HG02970 (cell line): ENCODE measurements around the gene DNAAF1.
"Not testable (repeated sequence)": the region's sequence is repeated elsewhere in the genome, so short reads cannot be mapped to it uniquely, and the experiment has no call there.

Experiments used
- ATAC-seq: cut with Tn5 transposase; IDR thresholded peaks from one replicate; pipeline ENCODE4 v1.9.1; 2021; ENCODE audit warnings: mild to moderate bottlenecking, moderate library complexity, moderate number of reproducible peaks; ENCODE audit not compliant: unreplicated experiment, low FRiP score

Gene DNAAF1

GRCh38 chr16:84144859-84145639 lies at the start of gene DNAAF1, which contains the start of gene HSDL1:
TSS of gene DNAAF1 (plus strand) at chr16:84145308. CDS start at chr16:84145441, 133 bp downstream.
TSS of gene HSDL1 (minus strand) at chr16:84145177. CDS start at chr16:84131321, 13,856 bp downstream.
- peak; percentile 78 for ATAC-seq

GRCh38 chr16:84095466-84095865 lies 49.6 kb upstream of the DNAAF1 start:
- ATAC-seq = no peak

GRCh38 chr16:84096447-84097005 lies 48.6 kb upstream of the DNAAF1 start:
- ATAC-seq = no peak

- no peak for ATAC-seq
These were observed 46.2 kb upstream of the DNAAF1 start for GRCh38 chr16:84098939-84099338.

GRCh38 chr16:84103678-84104077 lies 41.4 kb upstream of the DNAAF1 start:
- no peak for ATAC-seq

GRCh38 chr16:84104231-84104630 lies 40.9 kb upstream of the DNAAF1 start:
- ATAC-seq = no peak

GRCh38 chr16:84105301-84105815 lies 39.8 kb upstream of the DNAAF1 start:
- no peak for ATAC-seq

- ATAC-seq = no peak
These were observed 39.0 kb upstream of the DNAAF1 start for GRCh38 chr16:84105948-84106740.

GRCh38 chr16:84107921-84108320 lies 37.2 kb upstream of the DNAAF1 start:
- no peak for ATAC-seq

GRCh38 chr16:84109598-84110335 lies 35.3 kb upstream of the DNAAF1 start:
- ATAC-seq = no peak

- ATAC-seq = no peak
These were observed 34.6 kb upstream of the DNAAF1 start for GRCh38 chr16:84110527-84110926.

GRCh38 chr16:84111525-84111924 lies 33.6 kb upstream of the DNAAF1 start:
- ATAC-seq = no peak

GRCh38 chr16:84111949-84112348 lies 33.2 kb upstream of the DNAAF1 start:
- not testable (repeated sequence) for ATAC-seq

GRCh38 chr16:84115919-84116719 lies 29.0 kb upstream of the DNAAF1 start:
- ATAC-seq = no peak

- ATAC-seq = peak; percentile 93
These were observed 28.2 kb upstream of the DNAAF1 start, which contains the start of gene MBTPS1 for GRCh38 chr16:84116720-84117493. TSS of gene MBTPS1 (minus strand) at chr16:84116942. CDS start at chr16:84101783, 15,159 bp downstream.

- no peak for ATAC-seq
These were observed 27.6 kb upstream of the DNAAF1 start for GRCh38 chr16:84117494-84117843.

GRCh38 chr16:84118315-84118714 lies 26.8 kb upstream of the DNAAF1 start:
- not testable (repeated sequence) for ATAC-seq

GRCh38 chr16:84119368-84119767 lies 25.7 kb upstream of the DNAAF1 start:
- no peak for ATAC-seq

- ATAC-seq = no peak
These were observed 25.1 kb upstream of the DNAAF1 start for GRCh38 chr16:84120023-84120422.
